NT2/D1 (cell line): Measurements from ENCODE around the gene MRPL51.
"Not testable (repeated sequence)": the region's sequence is repeated elsewhere in the genome, so short reads cannot be mapped to it uniquely, and the experiment has no call there.

ENCODE experiments used
- DNase-seq: peaks from one replicate; pipeline ENCODE4 v3.0.0-alpha.2; 2011; ENCODE audit warnings: low read depth, low spot score
- H3K27me3 ChIP-seq: 2 replicates; pipeline ENCODE4 v1.6.0; 2011; ENCODE audit warnings: mild to moderate bottlenecking; ENCODE audit not compliant: insufficient read length, insufficient read depth
- H3K36me3 ChIP-seq: 2 replicates; pipeline ENCODE4 v1.6.1; 2011; ENCODE audit warnings: mild to moderate bottlenecking, low read length, mixed read lengths; ENCODE audit not compliant: insufficient read depth, insufficient read length
- H3K4me1 ChIP-seq: 2 replicates; pipeline ENCODE4 v1.5.1; 2011; ENCODE audit not compliant: insufficient read depth, insufficient read length
- H3K4me3 ChIP-seq: 2 replicates; pipeline ENCODE4 v1.5.1; 2011; ENCODE audit warnings: low read depth; ENCODE audit not compliant: insufficient read length
- H3K9ac ChIP-seq: 2 replicates; pipeline ENCODE4 v1.6.0; 2011; ENCODE audit warnings: low read depth; ENCODE audit not compliant: insufficient read length
- H3K9me3 ChIP-seq: 2 replicates; pipeline ENCODE4 v1.5.1; 2011; ENCODE audit warnings: mild to moderate bottlenecking, low read length; ENCODE audit not compliant: insufficient read depth
- SUZ12 ChIP-seq: IDR thresholded peaks from 2 replicates; pipeline ENCODE4 v1.6.1; 2011; ENCODE audit not compliant: insufficient read length, insufficient read depth; ENCODE audit errors: extremely low read depth
- YY1 ChIP-seq: IDR thresholded peaks from 2 replicates; pipeline ENCODE4 v1.6.1; 2011; ENCODE audit not compliant: insufficient read length, insufficient read depth
- ZNF274 ChIP-seq: IDR thresholded peaks from 2 replicates; pipeline ENCODE4 v1.6.1; 2011; ENCODE audit warnings: mild to moderate bottlenecking, low read depth, low read length

The MRPL51 gene

DNA sequence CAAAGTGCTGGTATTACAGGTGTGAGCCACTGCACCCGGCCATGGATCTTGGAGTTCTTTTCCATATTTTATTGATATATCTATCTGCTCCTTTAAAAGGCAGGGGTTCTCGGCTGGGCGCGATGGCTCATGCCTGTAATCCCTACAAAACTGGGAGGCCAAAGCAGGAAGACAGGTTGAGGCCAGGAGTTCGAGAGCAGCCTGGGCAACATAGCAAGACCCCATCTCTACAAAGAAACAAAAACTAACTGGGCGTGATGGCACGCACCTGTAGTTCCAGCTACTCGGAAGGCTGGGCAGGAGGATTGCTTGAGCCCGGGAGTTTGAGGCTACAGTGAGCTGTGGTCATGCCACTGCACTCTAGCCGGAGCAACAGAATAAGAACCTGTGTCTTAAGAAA is 29.1 kb upstream of the MRPL51 start:
- no peak for DNase-seq
- Histone ChIP-seq H3K9ac (no peak overlapping the region), H3K36me3 (peaks cover 96% of the 10 kb centered on the region), H3K4me3 (no peak overlapping the region), H3K4me1 (no peaks in the 10 kb centered on the region), H3K27me3 (no peaks in the 10 kb centered on the region), H3K9me3 (no peaks in the 10 kb centered on the region)
- TF ChIP-seq SUZ12: no peak
- no peak for TF ChIP-seq YY1

DNA sequence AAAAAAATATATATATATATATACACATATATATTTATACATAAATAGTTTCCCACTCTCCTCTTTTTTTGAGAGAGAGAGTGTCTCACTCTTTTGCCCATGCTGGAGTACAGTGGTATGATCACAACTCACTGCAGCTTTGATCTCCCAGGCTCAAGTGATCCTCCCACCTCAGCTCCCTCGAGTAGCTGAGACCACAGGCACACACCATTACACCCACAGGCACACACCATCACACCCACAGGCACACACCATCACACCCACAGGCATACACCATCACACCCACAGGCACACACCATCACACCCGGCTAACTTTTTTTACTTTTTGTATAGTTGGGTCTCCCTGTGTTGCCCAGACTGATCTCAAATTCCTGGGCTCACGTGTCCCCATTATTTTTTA is 27.1 kb upstream of the MRPL51 start:
- TF ChIP-seq YY1 (no peak), ZNF274 (no peak), SUZ12 (no peak)
- no peaks in the 10 kb centered on the region for H3K9me3 ChIP-seq
- H3K27me3 ChIP-seq: no peaks in the 10 kb centered on the region
- DNase-seq: no peak
- H3K36me3 ChIP-seq: peaks cover 95% of the 10 kb centered on the region
- no peaks in the 10 kb centered on the region for H3K4me1 ChIP-seq
- no peak overlapping the region for H3K4me3 ChIP-seq
- no peak overlapping the region for H3K9ac ChIP-seq

DNA sequence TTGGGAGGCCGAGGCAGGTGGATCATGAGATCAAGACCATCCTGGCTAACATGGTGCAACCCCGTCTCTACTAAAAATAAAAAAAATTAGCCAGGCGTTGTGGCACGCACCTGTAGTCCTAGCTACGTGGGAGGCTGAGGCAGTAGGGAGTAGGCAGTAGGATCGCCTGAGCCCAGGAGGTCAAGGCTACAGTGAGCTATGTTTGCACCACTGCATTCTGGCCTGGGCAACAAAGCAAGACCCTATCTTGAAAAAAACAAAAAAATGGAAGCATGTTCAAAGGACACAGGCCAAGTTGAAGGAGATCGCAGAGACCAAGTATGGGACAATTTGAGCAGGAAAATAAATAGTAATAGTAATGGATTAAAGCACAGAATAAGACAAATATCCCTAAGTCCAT is 15.0 kb upstream of the MRPL51 start:
- H3K36me3 ChIP-seq: peaks cover 84% of the 10 kb centered on the region
- H3K9ac ChIP-seq: no peak overlapping the region
- H3K4me3 ChIP-seq: no peak overlapping the region
- DNase-seq: no peak
- no peaks in the 10 kb centered on the region for H3K9me3 ChIP-seq
- no peaks in the 10 kb centered on the region for H3K27me3 ChIP-seq
- no peak for TF ChIP-seq SUZ12
- TF ChIP-seq ZNF274: no peak
- no peak for TF ChIP-seq YY1
- peaks cover 2% of the 10 kb centered on the region for H3K4me1 ChIP-seq

DNA sequence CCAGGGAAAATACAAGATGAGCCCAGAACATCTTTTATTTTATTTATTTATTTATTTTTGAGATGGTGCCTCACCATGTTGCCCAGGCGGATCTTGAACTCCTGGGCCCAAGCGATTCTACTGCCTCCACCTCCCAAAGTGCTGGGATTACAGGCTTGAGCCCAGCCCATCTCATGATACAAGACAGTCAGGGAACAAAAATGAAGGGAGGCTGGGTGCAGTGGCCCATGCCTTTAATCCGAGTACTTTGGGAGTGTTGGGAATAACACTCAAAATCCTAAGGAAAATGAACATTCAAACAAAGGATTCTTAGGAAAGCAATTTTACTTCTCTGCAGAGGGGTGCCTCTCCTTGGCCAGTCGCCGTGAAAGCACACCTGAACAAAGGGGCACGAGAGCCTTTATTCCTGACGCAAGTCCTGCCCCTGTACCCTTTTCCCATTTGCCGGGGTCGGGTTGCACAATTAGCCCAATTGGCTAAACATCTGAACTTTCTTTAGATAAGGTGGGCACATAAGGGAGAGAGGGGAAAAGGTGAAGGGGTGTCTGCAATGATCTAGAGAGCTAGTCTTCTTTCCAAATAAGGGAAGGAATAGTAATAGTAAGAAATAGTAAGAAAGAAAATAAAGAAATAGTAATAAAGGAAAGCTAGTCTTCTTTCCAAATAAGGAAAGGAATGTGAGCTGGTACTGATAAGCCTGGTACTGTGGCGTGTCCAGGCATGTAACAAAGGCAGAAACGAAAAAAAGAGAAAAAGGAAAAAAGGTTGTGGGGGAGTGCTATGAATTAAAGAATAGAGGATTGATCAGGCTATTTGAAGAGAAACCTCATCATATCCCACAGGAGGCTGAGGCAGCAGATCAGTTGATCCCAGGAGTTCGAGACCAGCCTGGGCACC is 14.3 kb upstream of the MRPL51 start:
- Histone ChIP-seq H3K4me3 (no peak overlapping the region), H3K27me3 (no peaks in the 10 kb centered on the region), H3K9ac (no peak overlapping the region), H3K9me3 (no peaks in the 10 kb centered on the region), H3K36me3 (peaks cover 81% of the 10 kb centered on the region), H3K4me1 (peaks cover 2% of the 10 kb centered on the region)
- TF ChIP-seq YY1: no peak
- no peak for TF ChIP-seq SUZ12
- no peak for DNase-seq

DNA sequence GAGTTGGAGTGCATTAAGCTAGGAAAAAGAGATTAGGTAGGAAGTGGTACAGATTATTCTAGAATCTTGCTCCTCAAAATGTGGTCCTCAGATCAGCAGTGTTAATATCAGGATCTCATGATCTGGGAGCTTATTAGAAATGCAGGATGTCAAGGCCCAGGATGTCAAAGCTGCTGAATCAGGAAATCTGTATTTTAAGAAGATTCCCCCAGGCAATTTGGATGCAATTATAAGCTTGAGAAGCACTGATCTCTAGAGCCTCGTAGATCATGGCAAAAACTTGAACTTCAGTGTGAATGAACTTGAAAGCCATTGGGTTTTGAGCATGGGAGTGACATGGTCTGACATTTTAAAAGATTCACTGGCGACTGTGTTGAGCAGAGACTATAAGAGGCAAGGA is 7.4 kb upstream of the MRPL51 start:
- TF ChIP-seq SUZ12: no peak
- no peak for TF ChIP-seq YY1
- no peak for TF ChIP-seq ZNF274
- peaks cover 86% of the 10 kb centered on the region for H3K36me3 ChIP-seq
- no peak overlapping the region for H3K4me3 ChIP-seq
- H3K9ac ChIP-seq: no peak overlapping the region
- H3K9me3 ChIP-seq: no peaks in the 10 kb centered on the region
- DNase-seq: no peak
- H3K27me3 ChIP-seq: no peaks in the 10 kb centered on the region
- no peaks in the 10 kb centered on the region for H3K4me1 ChIP-seq

DNA sequence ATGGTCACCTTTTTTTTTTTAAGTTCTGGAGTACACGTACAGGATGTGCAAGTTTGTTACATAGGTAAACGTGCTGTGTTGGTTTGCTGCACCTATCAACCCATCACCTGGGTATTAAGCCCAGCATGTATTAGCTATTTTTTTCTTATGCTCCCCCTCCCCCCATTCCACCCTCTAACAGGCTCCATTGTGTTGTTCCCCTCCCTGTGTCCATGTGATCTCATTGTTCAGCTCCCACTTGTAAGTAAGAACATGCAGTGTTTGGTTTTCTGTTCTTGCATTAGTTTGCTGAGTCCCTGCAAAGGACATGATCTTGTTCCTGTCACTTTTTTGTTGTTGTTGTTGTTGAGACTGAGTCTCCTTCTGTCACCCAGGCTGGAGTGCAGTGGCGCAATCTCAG is 4.2 kb upstream of the MRPL51 start:
- H3K36me3 ChIP-seq: peaks cover 72% of the 10 kb centered on the region
- not testable (repeated sequence) for H3K27me3 ChIP-seq, H3K9ac ChIP-seq, H3K9me3 ChIP-seq, H3K4me1 ChIP-seq, H3K4me3 ChIP-seq, DNase-seq

DNA sequence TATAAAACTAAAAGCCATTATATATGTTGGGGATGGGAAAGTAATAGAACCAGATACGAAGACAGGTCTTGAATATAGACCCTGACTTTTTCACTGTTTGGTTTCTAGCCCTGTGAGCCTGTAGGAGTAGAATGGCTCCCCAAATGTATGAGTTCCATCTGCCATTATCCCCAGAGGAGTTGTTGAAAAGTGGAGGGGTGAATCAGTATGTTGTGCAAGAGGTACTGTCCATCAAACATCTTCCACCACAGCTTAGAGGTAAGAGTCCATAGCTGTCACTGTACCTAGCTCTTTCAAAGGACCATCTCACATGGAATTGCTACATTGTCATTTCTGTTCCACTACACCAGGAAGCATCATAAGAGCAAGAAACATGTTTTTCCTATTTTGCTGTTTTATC is 1.9 kb upstream of the MRPL51 start:
- H3K27me3 ChIP-seq: no peaks in the 10 kb centered on the region
- no peaks in the 10 kb centered on the region for H3K9me3 ChIP-seq
- no peaks in the 10 kb centered on the region for H3K4me1 ChIP-seq
- peak overlapping the region; percentile 71 for H3K9ac ChIP-seq
- peaks cover 74% of the 10 kb centered on the region for H3K36me3 ChIP-seq
- TF ChIP-seq ZNF274 (no peak), SUZ12 (no peak), YY1 (no peak)
- peak overlapping the region; percentile 98 for H3K4me3 ChIP-seq
- no peak for DNase-seq

DNA sequence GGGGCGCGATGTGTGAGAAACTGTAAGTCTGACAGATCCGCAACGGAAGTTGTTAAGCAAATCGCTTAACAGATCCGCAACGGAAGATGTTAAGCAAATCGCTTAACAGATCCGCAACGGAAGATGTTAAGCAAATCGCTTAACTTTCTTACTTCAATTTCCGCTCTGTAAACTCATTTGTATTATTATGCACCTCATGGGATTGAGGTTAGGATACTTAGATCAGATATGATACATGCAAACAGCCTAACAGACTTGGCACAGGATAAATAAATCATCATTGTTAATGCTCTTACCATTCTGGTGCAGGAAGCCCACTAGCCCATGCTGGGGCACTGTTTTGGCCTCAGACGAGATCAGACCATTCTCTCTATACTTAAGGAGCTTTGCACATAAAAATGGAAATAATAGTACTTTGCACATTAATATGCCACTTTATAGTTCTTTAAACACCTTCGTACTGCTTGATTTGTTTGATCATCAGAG is 1.2 kb upstream of the MRPL51 start:
- Histone ChIP-seq H3K36me3 (peaks cover 69% of the 10 kb centered on the region), H3K9ac (peak overlapping the region; percentile 71), H3K4me3 (peak overlapping the region; percentile 98), H3K9me3 (no peaks in the 10 kb centered on the region), H3K4me1 (no peaks in the 10 kb centered on the region), H3K27me3 (no peaks in the 10 kb centered on the region)
- no peak for DNase-seq
- TF ChIP-seq ZNF274 (no peak), YY1 (no peak), SUZ12 (no peak)
